CD14-positive monocyte (primary cell): ENCODE measurements around the gene COX6A2. TPM values are rescaled to one million over a fixed set of nuclear protein-coding genes. Genes with fewer than 3 reads are reported as not detected.

Source experiments
- DNase-seq, 3 donors: peaks; one replicate each; pipeline ENCODE4 v3.0.0-alpha.2; 2011 to 2022
- H2AFZ ChIP-seq: 2 replicates; pipeline ENCODE4 v1.6.0; 2012; ENCODE audit warnings: mild to moderate bottlenecking, low read depth, low read length, inconsistent platforms; ENCODE audit not compliant: insufficient read depth, poor library complexity, severe bottlenecking
- H3K27ac ChIP-seq, 2 donors: 1 replicate in 1 of 2; 2 replicates in 1 of 2; pipeline ENCODE4 v1.5.1; 2012 to 2013; ENCODE audit warnings: low read length in 2 of 2, control low read depth in 1 of 2, inconsistent platforms in 1 of 2, low read depth in 1 of 2, mild to moderate bottlenecking in 1 of 2
- H3K27me3 ChIP-seq, 2 donors: one replicate each; pipeline versions ENCODE4 v1.6.0 to v1.6.1; 2011 to 2013; ENCODE audit warnings: low read length in 2 of 2; ENCODE audit not compliant: control insufficient read depth in 2 of 2, insufficient read depth in 2 of 2
- H3K36me3 ChIP-seq, 2 donors: replicated peaks in 1 of 2; 1 replicate in 1 of 2; 2 replicates in 1 of 2; pipeline versions ENCODE4 v1.5.1 to v1.6.1; 2012 to 2013; ENCODE audit warnings: low read length in 2 of 2, control low read depth in 1 of 2, inconsistent platforms in 1 of 2, mild to moderate bottlenecking in 1 of 2; ENCODE audit not compliant: insufficient read depth in 2 of 2, control insufficient read depth in 1 of 2
- H3K4me1 ChIP-seq, 2 donors: 1 replicate in 1 of 2; 2 replicates in 1 of 2; pipeline versions ENCODE4 v1.5.1 to v1.6.1; 2012 to 2013; ENCODE audit warnings: low read length in 2 of 2, control low read depth in 1 of 2, inconsistent platforms in 1 of 2, mild to moderate bottlenecking in 1 of 2, moderate library complexity in 1 of 2; ENCODE audit not compliant: insufficient read depth in 2 of 2, control insufficient read depth in 1 of 2
- H3K4me2 ChIP-seq: replicated peaks from 2 replicates; pipeline ENCODE3; 2012; ENCODE audit warnings: low read length, moderate library complexity, mild to moderate bottlenecking; ENCODE audit not compliant: poor library complexity, severe bottlenecking; ENCODE audit errors: extremely low read depth
- H3K4me3 ChIP-seq, 3 experiments: fragments of 200-600 bp in 1 of 3; sonication (generic) in 1 of 3; replicated peaks in 1 of 3; 1 replicate in 2 of 3; 2 replicates in 1 of 3; pipeline ENCODE4 v1.5.1; 2011 to 2013; ENCODE audit warnings: low read length in 3 of 3, mild to moderate bottlenecking in 3 of 3, control low read depth in 2 of 3, low read depth in 2 of 3, inconsistent platforms in 1 of 3, moderate library complexity in 1 of 3
- H3K79me2 ChIP-seq: 2 replicates; pipeline ENCODE4 v1.6.0; 2012; ENCODE audit warnings: mild to moderate bottlenecking, control low read depth, inconsistent platforms, low read length, moderate library complexity; ENCODE audit not compliant: insufficient read depth
- H3K9ac ChIP-seq: 2 replicates; pipeline ENCODE4 v1.6.0; 2017; ENCODE audit warnings: low read length, mild to moderate bottlenecking; ENCODE audit not compliant: insufficient read depth, poor library complexity, severe bottlenecking
- H3K9me3 ChIP-seq, 2 donors: replicated peaks in 1 of 2; 1 replicate in 1 of 2; 2 replicates in 1 of 2; pipeline versions ENCODE4 v1.5.1 to v1.6.1; 2012 to 2013; ENCODE audit warnings: low read length in 2 of 2, control low read depth in 1 of 2; ENCODE audit not compliant: control insufficient read depth in 1 of 2, insufficient read depth in 1 of 2
- H4K20me1 ChIP-seq: 2 replicates; pipeline ENCODE4 v1.6.0; 2012; ENCODE audit warnings: mild to moderate bottlenecking, low read length, control low read depth, moderate library complexity; ENCODE audit not compliant: insufficient read depth
- H3K27ac Mint-ChIP-seq, 7 donors: one replicate each; pipeline ENCODE4 v1.8.0; 2020; ENCODE audit warnings: mild to moderate bottlenecking in 7 of 7, mixed read lengths in 7 of 7, moderate library complexity in 6 of 7, inconsistent platforms in 2 of 7
- H3K27me3 Mint-ChIP-seq, 3 donors: one replicate each; pipeline ENCODE4 v1.8.0; 2021 to 2022; ENCODE audit warnings: low read depth in 3 of 3, mild to moderate bottlenecking in 3 of 3, mixed read lengths in 3 of 3, moderate library complexity in 3 of 3, inconsistent platforms in 1 of 3
- H3K36me3 Mint-ChIP-seq, 2 donors: one replicate each; pipeline ENCODE4 v1.8.0; 2020; ENCODE audit warnings: mixed read lengths in 2 of 2, inconsistent platforms in 1 of 2, mild to moderate bottlenecking in 1 of 2
- H3K4me1 Mint-ChIP-seq: one replicate; pipeline ENCODE4 v1.8.0; 2020; ENCODE audit warnings: mild to moderate bottlenecking, mixed read lengths
- H3K4me3 Mint-ChIP-seq, 2 donors: one replicate each; pipeline ENCODE4 v1.8.0; 2020; ENCODE audit warnings: mild to moderate bottlenecking in 2 of 2, mixed read lengths in 2 of 2, moderate library complexity in 1 of 2
- H3K9me3 Mint-ChIP-seq, 7 donors: one replicate each; pipeline ENCODE4 v1.8.0; 2020 to 2022; ENCODE audit warnings: mixed read lengths in 7 of 7, mild to moderate bottlenecking in 6 of 7, moderate library complexity in 6 of 7, inconsistent platforms in 2 of 7
- CTCF ChIP-seq: fragments of 200-600 bp; IDR thresholded peaks from one replicate; pipeline ENCODE4 v1.8.0; 2022; ENCODE audit warnings: antibody characterized with exemption, mild to moderate bottlenecking
- WGBS: methylation state at CpG from one replicate; pipeline ENCODE4 v1.1.5; 2013; ENCODE audit warnings: missing lambda C conversion rate; ENCODE audit not compliant: insufficient coverage; 5-methylcytosine and 5-hydroxymethylcytosine counted together
- intact Hi-C, 2 donors: fragments of 100-400 bp; cut with micrococcal nuclease; formaldehyde crosslinking; loops; one replicate each; pipeline versions ENCODE4 v1.15.0 to v1.15.1; 2023
- polyA plus RNA-seq, 3 donors: library from polyadenylated mRNA; depleted of rRNA in 1 of 3; unstranded in 2 of 3; stranded (reverse) in 1 of 3; fragments of 300-500 nt in 2 of 3; fragments of >200 nt in 1 of 3; fragmentation: Illumina TruSeq in 2 of 3; gene quantifications; 1 replicate in 2 of 3; 2 replicates in 1 of 3; pipeline ENCODE4 v1.2.3, GENCODE V29; 2012 to 2021

The COX6A2 gene
- polyA plus RNA-seq, 3 donors, result not detected

GRCh38 chr16:31401436-31401835, 26.7 kb downstream of the COX6A2 start:
- Histone ChIP-seq H2AFZ (no peak overlapping the region), H3K4me1 (peaks cover 47 to 52% of the 10 kb centered on the region in 2 donors), H3K79me2 (no peaks in the 10 kb centered on the region), H4K20me1 (no peaks in the 10 kb centered on the region), H3K36me3 (no peaks in the 10 kb centered on the region), H3K4me2 (no peak overlapping the region), H3K27me3 (no peaks in the 10 kb centered on the region), H3K27ac (no peak overlapping the region), H3K9ac (no peak overlapping the region), H3K9me3 (peaks cover 0 to 4% of the 10 kb centered on the region in 2 donors), H3K4me3 (no peak overlapping the region)
- intact Hi-C loops, result no loop called here
- Mint-ChIP-seq H3K9me3 (peaks cover 0 to 7% (median 2%) of the 10 kb centered on the region in 7 donors), H3K27me3 (peaks cover 2 to 4% (median 2%) of the 10 kb centered on the region in 3 donors), H3K4me1 (peaks cover 46% of the 10 kb centered on the region), H3K4me3 (no peak overlapping the region), H3K36me3 (no peaks in the 10 kb centered on the region), H3K27ac (no peak overlapping the region)
- TF ChIP-seq CTCF, result no peak
- no peak for DNase-seq
- 95% methylated on average over 4 of the region's 11 CpGs for WGBS

GRCh38 chr16:31400191-31400590, 28.0 kb downstream of the COX6A2 start:
- WGBS, result 0% methylated on average over 2 of the region's 2 CpGs
- Histone ChIP-seq H3K9ac (no peak overlapping the region), H3K9me3 (peaks cover 0 to 4% of the 10 kb centered on the region in 2 donors), H2AFZ (peak overlapping the region; percentile 70), H3K27ac (peak overlapping the region; percentile 29 to 58), H3K27me3 (no peaks in the 10 kb centered on the region), H3K4me1 (peaks cover 58 to 64% of the 10 kb centered on the region in 2 donors), H3K4me3 (peak overlapping the region in 1 of 3 experiments; percentile 57), H3K79me2 (no peaks in the 10 kb centered on the region), H3K4me2 (peak overlapping the region; percentile 65), H3K36me3 (no peaks in the 10 kb centered on the region), H4K20me1 (no peaks in the 10 kb centered on the region)
- peaks cover 59% of the 10 kb centered on the region for H3K4me1 Mint-ChIP-seq
- TF ChIP-seq CTCF, result no peak
- H3K9me3 Mint-ChIP-seq, result peaks cover 0 to 7% (median 2%) of the 10 kb centered on the region in 7 donors
- H3K4me3 Mint-ChIP-seq, result peak overlapping the region; percentile 55 to 84
- no peaks in the 10 kb centered on the region for H3K36me3 Mint-ChIP-seq
- H3K27ac Mint-ChIP-seq, result peak overlapping the region; percentile 3 to 91 (median 80)
- peak; percentile 18 to 50 (median 38) for DNase-seq
- peaks cover 2 to 4% (median 2%) of the 10 kb centered on the region in 3 donors for H3K27me3 Mint-ChIP-seq
- intact Hi-C loops, result no loop called here
